ENCODE measurements around the gene CCS. TPM values are rescaled to one million over a fixed set of nuclear protein-coding genes. Genes with fewer than 3 reads are reported as not detected.

The CCS gene
- total RNA-seq, 1 donor from 2014 or later: 42.5 TPM

DNA sequence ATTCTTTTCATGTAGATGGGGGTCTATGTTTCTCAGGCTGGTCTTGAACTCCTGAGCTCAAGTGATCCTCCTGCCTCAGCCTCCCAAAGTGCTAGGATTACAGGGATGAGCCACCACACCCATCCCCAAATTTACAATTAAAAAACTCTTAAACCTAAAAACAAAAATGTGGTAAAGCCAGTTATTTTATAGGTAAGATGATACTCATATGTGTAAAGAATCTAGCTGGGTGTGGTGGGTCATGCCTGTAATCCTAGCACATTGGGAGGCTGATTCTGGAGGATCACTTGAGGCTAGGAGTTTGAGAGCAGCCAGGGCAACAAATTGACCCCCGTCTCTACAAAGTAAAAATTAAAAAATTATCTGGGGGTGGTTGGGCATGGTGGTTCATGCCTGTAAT lies 19.5 kb downstream of the CCS start:
- Histone ChIP-seq H3K4me3 (no peak overlapping the region), H3K9me3 (no peaks in the 10 kb centered on the region), H3K27me3 (no peaks in the 10 kb centered on the region), H3K36me3 (no peaks in the 10 kb centered on the region), H3K4me1 (peaks cover 22% of the 10 kb centered on the region), H3K27ac (no peak overlapping the region)
- no peak for DNase-seq (ENCODE audit: extremely low spot score in 2 of 2)
- TF ChIP-seq POLR2AphosphoS5 (IDR thresholded peaks at IDR 0.05; ENCODE audit: insufficient read depth in 1 of 2, low read depth in 1 of 2) (no peak), POLR2A (IDR thresholded peaks at IDR 0.05) (no peak), CTCF (IDR thresholded peaks at IDR 0.05) (no peak)
- intact Hi-C loops (cut with DNase I): no loop called here

DNA sequence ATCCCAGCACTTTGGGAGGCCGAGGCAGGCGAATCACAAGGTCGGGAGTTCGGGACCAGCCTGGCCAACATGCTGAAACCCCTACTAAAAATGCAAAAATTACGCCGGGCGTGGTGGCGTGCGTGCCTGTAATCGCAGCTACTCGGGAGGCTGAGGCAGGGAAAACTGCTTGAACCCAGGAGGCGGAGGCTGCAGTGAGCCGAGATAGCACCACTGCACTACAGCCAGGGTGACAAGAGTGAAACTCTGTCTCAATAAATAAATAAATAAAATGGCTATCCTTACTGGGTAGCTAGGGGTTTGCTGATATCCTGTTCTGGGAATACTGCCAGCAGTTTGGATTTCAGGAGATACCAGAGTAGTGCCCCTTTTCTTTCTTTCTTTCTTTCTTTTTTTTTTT lies 21.1 kb downstream of the CCS start:
- Histone ChIP-seq H3K4me3 (no peak overlapping the region), H3K4me1 (peaks cover 28% of the 10 kb centered on the region), H3K27ac (no peak overlapping the region), H3K27me3 (no peaks in the 10 kb centered on the region), H3K9me3 (no peaks in the 10 kb centered on the region), H3K36me3 (no peaks in the 10 kb centered on the region)
- intact Hi-C loops (cut with DNase I): no loop called here
- no peak for DNase-seq (ENCODE audit: extremely low spot score in 2 of 2)
- no peak for TF ChIP-seq POLR2AphosphoS5 (IDR thresholded peaks at IDR 0.05; ENCODE audit: insufficient read depth in 1 of 2, low read depth in 1 of 2)
- TF ChIP-seq CTCF (IDR thresholded peaks at IDR 0.05): no peak
- TF ChIP-seq POLR2A (IDR thresholded peaks at IDR 0.05): no peak

DNA sequence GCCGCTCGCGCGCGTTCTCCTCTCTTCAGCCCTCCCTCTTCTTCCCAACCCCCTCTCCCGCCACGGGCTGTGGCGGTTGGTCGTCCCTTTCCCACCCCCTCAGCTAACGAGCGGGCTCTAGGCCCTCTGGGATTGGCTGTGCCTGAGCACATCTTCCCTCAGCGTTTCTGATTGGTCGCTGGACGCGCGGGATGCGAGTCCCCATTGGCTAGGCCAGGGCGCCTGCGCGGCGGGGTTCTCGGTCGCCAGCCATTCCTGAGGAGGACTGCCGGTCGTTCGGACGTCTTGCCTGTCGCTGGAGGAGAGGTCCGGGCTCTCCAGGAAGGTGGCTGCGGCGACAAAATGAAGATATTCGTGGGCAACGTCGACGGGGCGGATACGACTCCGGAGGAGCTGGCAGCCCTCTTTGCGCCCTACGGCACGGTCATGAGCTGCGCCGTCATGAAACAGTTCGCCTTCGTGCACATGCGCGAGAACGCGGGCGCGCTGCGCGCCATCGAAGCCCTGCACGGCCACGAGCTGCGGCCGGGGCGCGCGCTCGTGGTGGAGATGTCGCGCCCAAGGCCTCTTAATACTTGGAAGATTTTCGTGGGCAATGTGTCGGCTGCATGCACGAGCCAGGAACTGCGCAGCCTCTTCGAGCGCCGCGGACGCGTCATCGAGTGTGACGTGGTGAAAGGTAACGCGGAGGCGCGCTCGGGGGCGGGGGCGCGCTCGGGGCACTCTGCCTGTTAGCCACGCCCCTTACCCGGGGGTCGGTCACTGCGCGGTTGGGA lies 23.6 kb downstream of the CCS start, which contains the start of gene RBM14:
Gene RBM14 (plus strand): TSS at position 252 of the 776 bp plus-strand sequence. CDS start 91 bp downstream, at position 343.
- intact Hi-C loops (cut with DNase I): no loop called here
- H3K4me1 ChIP-seq: peaks cover 51% of the 10 kb centered on the region

GRCh38 chr11:66617155-66617834 lies 24.3 kb downstream of the CCS start:
- H3K27ac ChIP-seq: peak overlapping the region; percentile 94
- DNase-seq (ENCODE audit: extremely low spot score in 2 of 2): no peak
- intact Hi-C loops (cut with DNase I): no loop called here
- TF ChIP-seq POLR2AphosphoS5 (IDR thresholded peaks at IDR 0.05; ENCODE audit: insufficient read depth in 1 of 2, low read depth in 1 of 2) (no peak), CTCF (IDR thresholded peaks at IDR 0.05) (no peak), POLR2A (IDR thresholded peaks at IDR 0.05) (no peak)
- no peaks in the 10 kb centered on the region for H3K36me3 ChIP-seq
- no peaks in the 10 kb centered on the region for H3K9me3 ChIP-seq
- no peaks in the 10 kb centered on the region for H3K27me3 ChIP-seq
- peaks cover 55% of the 10 kb centered on the region for H3K4me1 ChIP-seq
- peak overlapping the region; percentile 64 to 88 for H3K4me3 ChIP-seq

More for the DNA sequence above, 23.6 kb downstream of the CCS start, which contains the start of gene RBM14:
- Histone ChIP-seq H3K27me3 (no peaks in the 10 kb centered on the region), H3K27ac (peak within 1 kb of the TSS; percentile 94), H3K4me3 (peak within 1 kb of the TSS; percentile 64 to 88), H3K36me3 (no peaks in the 10 kb centered on the region), H3K9me3 (no peaks in the 10 kb centered on the region)
- peak; percentile 85 to 99 for TF ChIP-seq POLR2A (IDR thresholded peaks at IDR 0.05)
- peak; percentile 96 to 100 for TF ChIP-seq POLR2AphosphoS5 (IDR thresholded peaks at IDR 0.05; ENCODE audit: insufficient read depth in 1 of 2, low read depth in 1 of 2)
- TF ChIP-seq CTCF (IDR thresholded peaks at IDR 0.05): no peak
- DNase-seq (ENCODE audit: extremely low spot score in 2 of 2): peak; percentile 98 to 100

Data from vagina (tissue), 2 donors.